HFF-Myc (cell line): ENCODE results near the gene GRM7.

ENCODE experiments used
- DNase-seq: peaks from one replicate; pipeline ENCODE4 v3.0.0-alpha.2; 2011; ENCODE audit warnings: low read depth; ENCODE audit errors: extremely low read depth
- H3K4me3 ChIP-seq: replicated peaks from 2 replicates; pipeline ENCODE4 v1.5.1; 2011; ENCODE audit warnings: low read depth, mild to moderate bottlenecking, control low read depth, low read length
- CTCF ChIP-seq: IDR thresholded peaks from 2 replicates; pipeline ENCODE4 v1.5.1; 2012; ENCODE audit warnings: mild to moderate bottlenecking, low read depth, low read length, control low read depth; ENCODE audit errors: missing control alignments

The GRM7 gene

GRCh38 chr3:7226393-7226792, 365.5 kb downstream of the GRM7 start:
- no peak for TF ChIP-seq CTCF
- DNase-seq: no peak
- H3K4me3 ChIP-seq: no peak overlapping the region

GRCh38 chr3:7238565-7239295, 377.8 kb downstream of the GRM7 start:
- TF ChIP-seq CTCF: no peak
- no peak overlapping the region for H3K4me3 ChIP-seq
- DNase-seq: no peak

- DNase-seq: no peak
- H3K4me3 ChIP-seq: no peak overlapping the region
- no peak for TF ChIP-seq CTCF
These were observed 380.8 kb downstream of the GRM7 start for GRCh38 chr3:7241584-7242302.

GRCh38 chr3:7242303-7242635, 381.4 kb downstream of the GRM7 start:
- DNase-seq: no peak
- TF ChIP-seq CTCF: no peak
- H3K4me3 ChIP-seq: no peak overlapping the region

GRCh38 chr3:7249493-7250076, 388.7 kb downstream of the GRM7 start:
- H3K4me3 ChIP-seq: no peak overlapping the region
- no peak for DNase-seq
- no peak for TF ChIP-seq CTCF

GRCh38 chr3:7254251-7254650, 393.3 kb downstream of the GRM7 start:
- no peak for DNase-seq
- no peak overlapping the region for H3K4me3 ChIP-seq
- no peak for TF ChIP-seq CTCF
